H1 (cell line): Measurements from ENCODE around the gene PPP1R7.

ENCODE experiments used
- ATF3 ChIP-seq: IDR thresholded peaks from 2 replicates; pipeline ENCODE4 v1.6.1; 2011; ENCODE audit warnings: low read depth, mild to moderate bottlenecking, low read length; ENCODE audit not compliant: insufficient read depth
- CREB1 ChIP-seq: IDR thresholded peaks from 2 replicates; pipeline ENCODE4 v1.6.1; 2012; ENCODE audit warnings: inconsistent platforms
- CTBP2 ChIP-seq: IDR thresholded peaks from 2 replicates; pipeline ENCODE4 v1.7.0; 2011; ENCODE audit warnings: borderline replicate concordance, mild to moderate bottlenecking, moderate library complexity, mixed read lengths, low read length; ENCODE audit not compliant: insufficient read depth, insufficient read length
- CTCF ChIP-seq, 3 experiments: IDR thresholded peaks; 1 replicate in 2 of 3; 2 replicates in 1 of 3; pipeline versions ENCODE4 v1.5.1 to v1.6.1; 2011; ENCODE audit warnings: low read length in 3 of 3, mild to moderate bottlenecking in 3 of 3, inconsistent platforms in 2 of 3, low read depth in 1 of 3, moderate library complexity in 1 of 3; ENCODE audit not compliant: insufficient read depth in 1 of 3; ENCODE audit errors: control extremely low read depth in 1 of 3
- EZH2 ChIP-seq: fragments of 200-600 bp; sonication (generic); IDR thresholded peaks from 2 replicates; pipeline ENCODE4 v1.7.1; 2012; ENCODE audit warnings: low read depth, mild to moderate bottlenecking, moderate library complexity, low read length, inconsistent platforms; ENCODE audit not compliant: severe bottlenecking
- JUND ChIP-seq: IDR thresholded peaks from 2 replicates; pipeline ENCODE4 v1.6.1; 2011; ENCODE audit warnings: mild to moderate bottlenecking, improper control_type of control experiment, low read length
- KDM1A ChIP-seq: fragments of 200-600, 300-600 bp; sonication (generic); IDR thresholded peaks from 2 replicates; pipeline ENCODE4 v1.7.1; 2016; ENCODE audit warnings: mild to moderate bottlenecking, low read length, borderline replicate concordance
- POLR2A ChIP-seq, 2 experiments: IDR thresholded peaks; 1 replicate in 1 of 2; 2 replicates in 1 of 2; pipeline ENCODE4 v1.6.1; 2011; ENCODE audit warnings: low read depth in 2 of 2, low read length in 2 of 2, mild to moderate bottlenecking in 2 of 2; ENCODE audit errors: control extremely low read depth in 1 of 2
- SIX5 ChIP-seq: IDR thresholded peaks from 2 replicates; pipeline ENCODE4 v1.6.1; 2011; ENCODE audit warnings: mild to moderate bottlenecking, low read depth, low read length
- SUZ12 ChIP-seq: fragments of 200-600 bp; sonication (generic); IDR thresholded peaks from 2 replicates; pipeline ENCODE4 v1.6.1; 2012; ENCODE audit warnings: mild to moderate bottlenecking, inconsistent platforms, low read length, moderate library complexity, mixed read lengths
- USF2 ChIP-seq: IDR thresholded peaks from 2 replicates; pipeline ENCODE4 v1.6.1; 2011; ENCODE audit warnings: low read length, improper control_type of control experiment

- TF ChIP-seq SIX5 = no peak
- no peak for TF ChIP-seq ATF3
- no peak for TF ChIP-seq JUND
- TF ChIP-seq EZH2 = no peak
- no peak for TF ChIP-seq CTCF (IDR thresholded peaks at IDR 0.05; ENCODE audit: control extremely low read depth in 1 of 3, insufficient read depth in 1 of 3, low read depth in 1 of 3, low read length in 3 of 3)
- TF ChIP-seq CREB1 = no peak
- no peak for TF ChIP-seq SUZ12
- no peak for TF ChIP-seq CTBP2
- TF ChIP-seq KDM1A = no peak
- TF ChIP-seq POLR2A (IDR thresholded peaks at IDR 0.05; ENCODE audit: control extremely low read depth in 1 of 2, low read depth in 2 of 2, low read length in 2 of 2) = no peak
- TF ChIP-seq USF2 = no peak
Measured at GRCh38 chr2:241187918-241188234, 37.6 kb downstream of the PPP1R7 start.
